HUES48 (cell line): ENCODE data around the gene SEPTIN5.

ENCODE experiments used
- H3K27ac ChIP-seq: one replicate; pipeline ENCODE4 v1.7.0; 2013; ENCODE audit warnings: low read depth, low read length, inconsistent platforms
- H3K27me3 ChIP-seq: 2 replicates; pipeline ENCODE4 v1.6.1; 2013; ENCODE audit warnings: mild to moderate bottlenecking, low read length; ENCODE audit not compliant: control insufficient read depth, insufficient read depth
- H3K36me3 ChIP-seq: 2 replicates; pipeline ENCODE4 v1.6.1; 2013; ENCODE audit warnings: low read length; ENCODE audit not compliant: control insufficient read depth, insufficient read depth
- H3K4me1 ChIP-seq: 2 replicates; pipeline ENCODE4 v1.6.1; 2013; ENCODE audit warnings: mild to moderate bottlenecking, low read length; ENCODE audit not compliant: control insufficient read depth, insufficient read depth
- H3K4me3 ChIP-seq: 2 replicates; pipeline ENCODE4 v1.5.1; 2013; ENCODE audit warnings: mild to moderate bottlenecking, low read depth, low read length
- H3K9ac ChIP-seq: 2 replicates; pipeline ENCODE4 v1.6.1; 2013; ENCODE audit warnings: mild to moderate bottlenecking, low read depth, low read length, moderate library complexity
- H3K9me3 ChIP-seq: 2 replicates; pipeline ENCODE4 v1.6.1; 2013; ENCODE audit warnings: low read length; ENCODE audit not compliant: control insufficient read depth, insufficient read depth

The SEPTIN5 gene

DNA sequence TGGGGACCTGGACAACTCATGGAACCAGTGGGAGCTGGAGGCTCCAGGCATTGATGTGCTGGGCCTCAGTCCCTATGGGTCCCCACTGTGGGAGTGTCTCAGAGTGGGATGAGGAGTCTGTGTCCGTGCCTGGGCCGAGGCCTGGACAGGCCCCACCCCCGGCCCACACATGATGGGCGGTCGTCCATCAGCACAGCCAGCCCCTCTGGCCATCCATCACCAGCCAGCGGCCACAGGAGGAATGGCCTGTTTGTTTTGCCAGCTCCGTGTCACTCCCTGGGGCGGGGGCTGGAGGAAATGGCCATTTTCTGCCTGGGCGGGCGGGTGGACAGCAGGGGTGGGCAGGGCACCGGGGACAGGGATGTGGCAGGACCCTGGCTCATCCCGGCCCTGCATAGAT is 33.2 kb downstream of the SEPTIN5 start:
- Histone ChIP-seq H3K36me3 (no peaks in the 10 kb centered on the region), H3K9ac (no peak overlapping the region), H3K27me3 (peaks cover 19% of the 10 kb centered on the region), H3K4me3 (no peak overlapping the region), H3K27ac (no peak overlapping the region), H3K9me3 (no peaks in the 10 kb centered on the region), H3K4me1 (peaks cover 4% of the 10 kb centered on the region; the same call in 1 of the 2 replicates)

DNA sequence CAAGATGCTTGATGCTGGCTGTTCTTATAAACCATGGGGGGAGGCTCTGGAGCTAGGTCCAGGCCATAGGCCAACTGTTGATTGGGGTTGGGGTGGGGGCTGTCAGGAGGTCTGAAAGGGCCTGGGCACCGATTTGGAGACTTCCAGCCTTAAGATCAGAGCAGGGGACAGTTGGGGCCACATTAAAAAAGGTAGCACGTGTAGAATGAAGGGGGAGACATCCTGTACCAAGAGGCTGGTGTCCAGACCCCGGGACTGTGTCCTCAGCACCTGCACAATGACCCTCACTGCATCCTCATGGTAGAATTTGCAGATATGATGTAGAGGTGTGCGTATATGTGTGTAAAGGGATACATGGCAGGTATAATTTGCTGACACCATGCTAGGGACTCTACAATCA is 33.8 kb downstream of the SEPTIN5 start:
- Histone ChIP-seq H3K36me3 (no peaks in the 10 kb centered on the region), H3K27ac (no peak overlapping the region), H3K9ac (no peak overlapping the region), H3K27me3 (peaks cover 25% of the 10 kb centered on the region), H3K4me3 (no peak overlapping the region), H3K4me1 (peaks cover 4% of the 10 kb centered on the region; the same call in 1 of the 2 replicates), H3K9me3 (no peaks in the 10 kb centered on the region)

DNA sequence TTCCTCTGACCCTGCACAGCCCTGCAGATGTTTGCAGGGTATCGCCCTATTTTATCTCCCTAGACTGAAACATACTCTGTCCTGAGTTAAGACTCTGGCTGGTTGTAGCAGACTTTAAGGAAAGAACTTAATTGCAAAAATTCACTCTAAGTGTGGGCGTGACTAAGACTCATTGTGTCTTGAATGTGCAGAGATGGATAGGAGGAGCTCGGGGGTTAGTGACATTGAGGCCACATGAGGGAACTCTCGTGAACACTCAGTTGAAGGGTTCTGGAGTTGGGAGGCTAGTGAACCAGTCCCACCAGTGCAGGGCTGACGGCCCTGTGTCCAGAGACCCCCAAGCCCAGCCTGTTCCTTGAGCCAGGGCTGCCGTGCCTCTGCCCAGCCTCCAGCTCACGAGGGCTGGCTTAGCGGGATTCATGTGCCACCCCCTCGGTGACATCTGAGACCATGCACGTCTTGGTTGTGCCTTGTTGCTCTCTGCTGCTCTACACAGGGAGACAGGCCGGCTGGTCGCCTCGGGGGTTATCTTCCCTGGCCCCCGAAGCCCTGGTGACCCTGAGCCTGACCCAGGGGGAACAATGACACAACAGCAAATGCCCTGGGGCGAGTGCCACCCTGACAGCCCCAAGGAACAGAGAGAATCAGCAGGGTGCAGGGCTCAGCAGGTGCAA is 34.8 kb downstream of the SEPTIN5 start:
- Histone ChIP-seq H3K4me1 (peaks cover 4% of the 10 kb centered on the region; the same call in 1 of the 2 replicates), H3K9me3 (no peaks in the 10 kb centered on the region), H3K27me3 (peaks cover 35% of the 10 kb centered on the region), H3K27ac (no peak overlapping the region), H3K4me3 (no peak overlapping the region), H3K9ac (no peak overlapping the region), H3K36me3 (no peaks in the 10 kb centered on the region)

DNA sequence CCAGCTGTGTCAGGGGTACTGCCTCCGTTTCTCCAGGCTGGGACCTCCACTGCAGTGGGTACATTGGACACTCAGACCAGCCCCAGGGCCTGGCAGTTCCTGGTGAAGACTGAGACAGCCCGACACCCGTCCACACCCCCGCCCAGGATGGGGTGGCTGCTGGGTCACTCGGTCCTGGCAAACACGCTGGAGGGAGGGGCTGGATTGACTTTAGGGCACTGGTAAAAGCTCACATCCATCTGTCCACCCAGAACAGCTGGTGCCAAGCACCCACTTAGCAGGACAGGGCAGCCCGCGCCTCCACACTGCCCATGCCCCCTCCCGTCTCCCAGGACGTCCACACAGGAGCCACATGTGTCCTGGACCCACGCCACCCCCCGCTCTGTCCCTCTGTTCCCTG is 35.6 kb downstream of the SEPTIN5 start:
- no peak overlapping the region for H3K4me3 ChIP-seq
- H3K9ac ChIP-seq: no peak overlapping the region
- H3K27me3 ChIP-seq: peaks cover 43% of the 10 kb centered on the region
- H3K27ac ChIP-seq: no peak overlapping the region
- H3K36me3 ChIP-seq: no peaks in the 10 kb centered on the region
- no peaks in the 10 kb centered on the region for H3K9me3 ChIP-seq
- peaks cover 4% of the 10 kb centered on the region; the same call in 1 of the 2 replicates for H3K4me1 ChIP-seq

DNA sequence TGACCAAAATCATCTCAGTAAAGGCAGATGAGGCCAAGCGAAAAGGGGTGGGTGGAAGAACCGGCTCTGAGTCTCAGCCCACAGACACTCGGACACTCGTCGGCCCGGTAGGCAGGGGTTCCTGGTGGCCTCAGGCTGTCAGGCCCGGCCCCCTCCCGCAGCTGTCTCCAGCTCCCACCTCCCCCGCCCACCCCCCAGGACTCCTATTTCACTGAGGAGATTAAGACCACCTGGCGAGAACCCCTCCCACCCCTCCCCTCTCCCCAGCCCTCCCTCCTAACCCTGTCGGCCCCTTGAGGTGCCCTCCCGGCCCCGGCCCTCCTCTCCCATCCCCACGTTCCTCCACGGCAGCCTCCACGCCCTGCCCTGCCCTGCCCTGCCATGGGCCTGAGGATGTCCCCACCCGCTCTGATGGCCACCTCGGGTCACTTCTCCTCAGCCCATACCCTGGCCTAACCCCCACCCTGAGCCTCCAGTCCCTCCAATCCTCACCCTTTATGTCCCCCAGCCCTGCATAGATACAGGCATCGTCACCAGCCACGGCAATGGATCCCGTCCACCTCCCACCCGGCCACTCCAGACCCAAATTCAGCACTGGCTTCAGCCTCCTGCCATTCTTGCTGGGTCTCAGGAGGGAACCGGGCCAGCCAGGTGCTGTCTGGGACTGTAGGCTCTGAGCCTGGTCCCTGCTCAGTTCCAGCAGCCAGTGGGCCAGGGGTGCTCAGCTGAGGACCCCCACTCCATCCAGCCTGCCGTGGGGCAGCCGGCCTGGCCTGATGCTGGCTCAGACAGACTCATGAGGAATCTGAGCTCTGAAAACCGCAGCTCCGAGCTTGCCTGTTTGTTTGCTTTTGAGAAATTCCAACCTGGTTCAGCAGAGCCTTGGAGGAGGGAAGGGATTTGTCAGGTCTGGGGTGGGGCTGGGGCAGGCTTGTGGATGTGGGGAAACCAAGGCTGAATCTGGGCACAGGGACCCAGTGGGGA is 36.5 kb downstream of the SEPTIN5 start:
- Histone ChIP-seq H3K4me3 (no peak overlapping the region), H3K9ac (no peak overlapping the region), H3K27ac (no peak overlapping the region)

DNA sequence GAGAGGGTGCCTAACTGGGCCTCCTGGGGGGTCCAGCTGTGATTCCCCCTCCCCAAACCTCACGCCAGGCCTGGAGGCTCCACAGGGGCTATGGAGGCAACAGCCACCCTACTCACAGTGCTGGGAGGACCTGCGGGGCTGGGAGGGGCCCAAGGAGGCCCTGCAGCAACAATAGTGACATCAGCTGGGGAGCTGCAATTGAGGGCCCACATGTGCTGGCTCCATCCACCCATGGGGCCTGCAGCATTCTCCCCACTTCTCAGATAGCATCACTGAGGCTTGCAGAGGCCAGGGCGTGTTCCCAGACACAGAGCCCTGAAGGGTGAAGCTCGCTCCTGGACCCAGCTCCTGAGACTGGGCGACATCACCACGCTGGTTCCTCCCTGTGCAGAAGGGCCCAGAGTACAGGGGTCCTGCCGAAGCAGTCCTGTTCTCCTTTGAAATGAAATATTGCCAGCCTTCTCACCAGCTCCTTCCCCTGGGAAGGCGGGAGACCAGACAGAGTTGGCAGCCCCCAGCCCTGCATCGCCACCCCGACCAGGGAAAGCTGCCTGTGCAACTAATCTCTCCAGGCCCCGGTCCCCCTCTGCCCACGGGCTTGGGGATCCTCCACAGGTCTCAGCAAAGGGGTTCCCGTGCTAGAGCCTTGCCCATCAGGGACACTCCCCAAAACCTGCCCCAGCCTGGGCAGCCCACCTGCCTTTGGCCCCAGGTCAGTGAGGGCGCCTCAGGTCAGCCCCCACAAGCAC is 37.4 kb downstream of the SEPTIN5 start:
- peaks cover 61% of the 10 kb centered on the region for H3K27me3 ChIP-seq
- H3K9me3 ChIP-seq: no peaks in the 10 kb centered on the region
- H3K9ac ChIP-seq: no peak overlapping the region
- H3K4me3 ChIP-seq: no peak overlapping the region
- no peak overlapping the region for H3K27ac ChIP-seq
- peaks cover 7% of the 10 kb centered on the region; the same call in 1 of the 2 replicates for H3K4me1 ChIP-seq
- H3K36me3 ChIP-seq: no peaks in the 10 kb centered on the region

More for the DNA sequence above, 36.5 kb downstream of the SEPTIN5 start:
- H3K27me3 ChIP-seq: peaks cover 52% of the 10 kb centered on the region
- no peaks in the 10 kb centered on the region for H3K36me3 ChIP-seq
- peaks cover 7% of the 10 kb centered on the region; the same call in 1 of the 2 replicates for H3K4me1 ChIP-seq
- H3K9me3 ChIP-seq: no peaks in the 10 kb centered on the region

DNA sequence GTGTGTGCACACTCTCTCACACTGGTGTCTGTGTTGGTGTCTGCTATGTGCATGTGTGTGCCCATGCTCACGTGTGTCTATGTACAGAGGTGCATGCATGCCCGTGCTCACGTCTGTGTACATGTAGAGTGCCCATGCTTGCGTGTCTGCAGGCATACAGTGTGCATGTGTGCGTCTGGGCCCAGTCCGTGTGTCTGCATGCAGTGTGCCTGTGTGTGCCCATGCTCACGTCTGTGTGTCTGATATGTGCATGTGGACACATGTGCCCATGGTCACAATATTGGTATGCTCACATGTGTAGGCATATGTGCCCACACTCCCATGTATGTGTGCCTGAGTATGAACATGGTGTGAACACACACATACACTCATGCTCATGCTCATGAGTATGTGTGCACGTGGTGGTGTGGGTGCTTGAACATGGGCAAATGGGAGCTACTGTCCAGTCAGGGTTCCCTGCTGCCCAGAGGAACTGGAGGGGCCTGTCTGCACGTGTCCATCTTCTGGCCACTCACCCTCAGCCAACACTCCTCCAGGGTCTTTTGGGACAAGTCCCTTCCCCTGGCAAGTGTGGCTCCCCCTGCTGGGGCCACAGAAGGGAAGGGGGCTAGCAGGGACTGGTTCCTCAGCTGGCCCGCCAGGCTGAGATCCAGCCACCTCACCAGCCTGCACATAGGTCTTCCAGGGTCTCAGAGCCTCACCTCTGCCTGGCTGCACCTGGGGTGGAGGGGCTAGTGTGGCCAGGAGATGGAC is 39.0 kb downstream of the SEPTIN5 start:
- Histone ChIP-seq H3K36me3 (no peaks in the 10 kb centered on the region), H3K4me3 (no peak overlapping the region), H3K4me1 (peaks cover 14% of the 10 kb centered on the region; the same call in 1 of the 2 replicates), H3K9me3 (no peaks in the 10 kb centered on the region), H3K27me3 (peaks cover 77% of the 10 kb centered on the region), H3K27ac (no peak overlapping the region), H3K9ac (no peak overlapping the region)

DNA sequence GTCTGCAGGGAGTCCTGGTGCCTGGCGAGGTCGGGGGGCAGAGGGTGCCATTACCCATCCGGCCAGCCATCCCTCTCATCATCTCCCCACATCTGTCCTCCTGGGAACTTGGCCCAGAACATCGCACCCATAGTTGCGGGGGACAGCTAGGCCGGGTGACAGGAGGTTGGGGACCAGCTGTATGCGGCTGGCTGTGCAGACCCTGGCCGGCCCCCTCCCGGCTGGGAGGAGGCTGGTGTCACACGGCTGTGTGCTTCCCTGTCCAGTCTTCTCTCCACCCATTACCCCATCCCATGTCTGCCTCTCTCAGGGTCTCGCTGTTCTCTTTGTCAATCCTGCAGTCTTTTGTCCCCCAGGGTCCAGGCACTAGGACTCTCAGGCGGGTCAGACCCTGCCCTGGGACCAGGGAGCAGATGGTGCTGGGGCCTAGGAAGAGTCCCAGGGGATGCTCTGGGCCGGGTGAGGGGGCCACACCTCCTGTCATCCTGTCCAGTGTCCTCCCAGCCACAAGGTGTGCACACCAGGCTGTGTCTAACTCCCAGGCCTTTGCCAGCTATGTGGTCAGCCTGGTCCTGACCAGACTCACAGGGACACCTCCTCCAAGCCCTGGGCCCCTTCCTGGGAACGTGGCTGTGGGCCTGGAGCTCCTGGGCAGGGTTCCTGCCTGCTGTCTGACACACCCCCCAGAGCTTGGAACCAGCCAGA is 39.8 kb downstream of the SEPTIN5 start:
- Histone ChIP-seq H3K36me3 (no peaks in the 10 kb centered on the region), H3K27ac (no peak overlapping the region), H3K4me1 (peaks cover 14% of the 10 kb centered on the region; the same call in 1 of the 2 replicates), H3K27me3 (peaks cover 80% of the 10 kb centered on the region), H3K9me3 (no peaks in the 10 kb centered on the region), H3K4me3 (no peak overlapping the region), H3K9ac (no peak overlapping the region)

DNA sequence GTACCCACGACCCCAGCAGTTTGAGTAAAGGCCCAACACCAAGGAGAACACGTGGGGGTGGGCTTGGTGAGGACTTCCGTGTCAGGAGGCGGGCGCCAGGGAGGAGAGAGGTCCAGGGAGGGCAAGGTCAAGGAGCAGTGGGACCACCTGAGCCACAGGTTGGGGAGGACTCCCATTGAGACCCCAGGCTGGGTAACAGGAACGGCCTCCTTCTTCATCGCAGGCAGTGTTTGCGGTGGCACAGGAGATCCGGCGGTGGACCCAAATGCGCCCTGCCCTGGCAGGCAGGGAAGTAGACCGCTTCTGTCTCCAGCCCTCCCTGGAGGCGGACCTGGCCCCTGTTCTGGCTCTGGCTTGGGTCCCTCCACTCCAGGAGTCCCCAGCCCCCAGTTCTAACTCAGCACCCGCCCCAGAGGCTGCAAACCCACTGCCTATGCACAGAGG is 40.4 kb downstream of the SEPTIN5 start:
- Histone ChIP-seq H3K9me3 (no peaks in the 10 kb centered on the region), H3K4me3 (no peak overlapping the region), H3K27me3 (peaks cover 84% of the 10 kb centered on the region), H3K27ac (no peak overlapping the region), H3K4me1 (peaks cover 14% of the 10 kb centered on the region; the same call in 1 of the 2 replicates), H3K9ac (no peak overlapping the region), H3K36me3 (no peaks in the 10 kb centered on the region)
